ENCODE data around the gene CCDC136.

CCDC136 gene

DNA sequence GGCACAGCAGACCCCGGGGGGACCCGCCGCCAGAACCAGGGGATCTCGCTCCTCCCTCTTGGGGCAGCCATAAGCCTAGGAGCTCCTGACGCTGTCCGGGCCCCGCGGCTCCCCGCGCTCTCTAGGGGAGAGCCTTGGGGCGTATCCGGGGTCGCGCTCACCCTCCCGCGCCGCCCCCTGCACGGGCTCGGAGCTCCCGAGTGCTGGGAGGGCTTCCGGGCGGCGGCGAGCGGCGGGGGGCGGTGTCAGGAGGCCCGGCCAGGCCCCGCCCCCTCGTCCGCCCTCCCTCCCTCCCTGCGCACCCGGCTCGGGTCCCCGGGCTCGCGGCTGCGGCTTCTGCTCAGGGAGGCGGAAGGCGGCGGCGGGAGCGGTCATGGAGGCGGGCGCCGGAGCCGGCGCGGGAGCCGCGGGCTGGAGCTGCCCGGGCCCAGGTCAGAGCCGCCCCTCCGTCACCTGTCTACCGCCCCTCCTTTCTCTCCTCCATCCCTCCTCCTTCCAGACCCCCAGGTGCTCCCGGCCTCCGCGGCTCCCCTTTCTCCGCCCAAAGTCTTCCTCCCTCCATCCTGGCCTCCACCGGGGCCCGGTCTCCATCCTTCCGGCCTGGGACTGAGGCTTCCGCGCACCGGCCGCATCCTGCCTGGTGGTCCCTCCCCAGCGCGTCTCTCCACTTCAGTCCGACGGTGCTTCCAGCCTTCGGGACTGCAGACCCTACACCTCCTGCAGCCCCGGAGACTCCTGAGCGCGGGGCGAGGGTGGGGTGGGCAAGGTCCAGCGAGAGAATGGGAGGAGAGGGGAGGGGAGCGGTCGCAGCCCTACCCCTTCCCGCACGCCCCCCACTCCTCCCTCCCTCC, at the start of gene CCDC136:
Gene CCDC136 (plus strand): TSS at position 848 of the 851 bp plus-strand sequence. CDS start 444 bp downstream, outside the sequence.
- peak; percentile 26 to 32 for DNase-seq

- DNase-seq: no peak
Observed at GRCh38 chr7:128742206-128742605, 49.6 kb upstream of the CCDC136 start.

DNA sequence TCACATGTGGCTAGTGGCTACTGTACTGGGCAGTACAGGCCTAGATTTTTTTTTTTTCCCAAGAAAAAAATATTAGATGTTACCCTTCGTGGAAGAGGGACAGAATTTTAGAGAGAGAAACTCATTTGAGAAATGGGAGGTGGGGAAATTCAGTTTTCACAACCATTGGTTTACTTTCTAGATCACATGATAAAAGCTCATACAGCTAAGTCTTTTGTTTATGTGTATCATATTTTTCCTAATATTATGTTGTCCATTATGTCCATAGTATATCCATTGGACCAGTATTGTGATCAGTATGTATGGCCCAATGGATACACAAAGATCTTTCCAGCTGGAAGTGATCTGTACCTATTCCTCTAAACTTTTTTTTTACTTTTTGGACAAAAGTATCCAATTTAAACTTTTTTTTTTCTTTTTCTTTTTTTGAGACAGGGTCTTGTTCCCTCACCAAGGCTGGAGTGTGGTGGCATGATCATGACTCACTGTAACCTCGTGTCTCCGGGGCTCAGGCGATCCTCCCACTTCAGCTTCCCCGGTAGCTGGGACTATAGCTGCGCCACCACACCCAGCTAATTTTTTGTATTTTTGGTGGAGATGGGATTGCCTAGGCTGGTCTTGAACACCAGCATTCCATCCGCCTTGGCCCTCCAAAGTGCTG, 48.5 kb upstream of the CCDC136 start:
- no peak for DNase-seq

GRCh38 chr7:128744366-128744905, 47.3 kb upstream of the CCDC136 start:
- DNase-seq: no peak

DNA sequence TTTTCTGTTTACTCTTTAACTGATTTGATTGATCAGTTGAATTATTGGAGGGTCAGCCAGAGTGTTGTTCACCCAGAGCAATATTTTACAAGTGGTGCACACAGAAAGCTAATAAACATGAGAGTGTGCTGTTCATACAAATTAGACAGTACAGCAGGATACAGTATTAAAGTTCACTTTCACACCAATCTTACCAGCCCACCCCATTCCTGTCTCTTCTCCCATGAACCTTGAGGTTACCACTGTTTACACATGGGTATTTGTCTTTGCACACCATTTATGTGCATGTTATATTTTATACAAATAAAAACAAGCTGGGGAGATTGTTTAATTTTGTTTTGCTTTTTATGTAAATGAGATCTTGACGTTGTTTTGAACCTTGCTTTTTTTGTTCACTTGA, 46.1 kb upstream of the CCDC136 start:
- no peak for DNase-seq

GRCh38 chr7:128747327-128748079, 44.3 kb upstream of the CCDC136 start:
- DNase-seq: no peak

- no peak for DNase-seq
Observed at GRCh38 chr7:128752251-128752650, 39.5 kb upstream of the CCDC136 start.

DNA sequence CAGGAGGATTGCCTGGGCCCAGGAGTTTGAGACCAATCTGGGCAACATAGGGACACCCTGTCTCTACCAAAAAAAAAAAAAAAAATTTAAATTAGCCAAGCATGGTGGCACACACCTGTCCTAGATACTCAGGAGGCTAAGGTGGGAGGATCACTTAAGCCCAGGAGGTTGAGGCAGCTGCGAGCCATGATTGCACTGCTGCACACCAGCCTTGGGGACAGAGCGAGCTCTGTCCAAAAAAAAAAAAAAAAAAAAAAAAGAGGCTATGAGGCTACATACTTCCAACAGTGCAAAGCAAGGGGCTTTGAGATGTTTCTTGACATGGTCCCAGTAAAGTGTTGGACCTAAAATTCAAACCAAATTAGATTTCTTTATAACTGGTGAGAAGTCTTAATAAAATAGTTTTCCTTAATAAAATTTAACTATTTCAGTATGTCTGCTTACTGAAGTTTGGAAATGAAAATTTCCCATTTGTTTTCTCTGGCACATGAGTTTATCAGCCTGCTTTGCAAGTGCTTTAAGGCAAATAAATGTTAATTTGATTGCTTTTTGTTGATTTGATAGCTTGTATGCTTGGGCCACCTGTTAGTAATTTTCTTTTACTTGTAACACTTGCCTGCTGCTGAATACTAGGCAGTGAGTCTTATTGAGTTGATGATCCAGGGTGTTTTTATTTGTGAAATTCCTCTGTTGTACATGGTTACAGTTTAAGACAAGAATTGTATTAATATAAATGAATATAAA, 36.5 kb upstream of the CCDC136 start:
- no peak for DNase-seq

DNA sequence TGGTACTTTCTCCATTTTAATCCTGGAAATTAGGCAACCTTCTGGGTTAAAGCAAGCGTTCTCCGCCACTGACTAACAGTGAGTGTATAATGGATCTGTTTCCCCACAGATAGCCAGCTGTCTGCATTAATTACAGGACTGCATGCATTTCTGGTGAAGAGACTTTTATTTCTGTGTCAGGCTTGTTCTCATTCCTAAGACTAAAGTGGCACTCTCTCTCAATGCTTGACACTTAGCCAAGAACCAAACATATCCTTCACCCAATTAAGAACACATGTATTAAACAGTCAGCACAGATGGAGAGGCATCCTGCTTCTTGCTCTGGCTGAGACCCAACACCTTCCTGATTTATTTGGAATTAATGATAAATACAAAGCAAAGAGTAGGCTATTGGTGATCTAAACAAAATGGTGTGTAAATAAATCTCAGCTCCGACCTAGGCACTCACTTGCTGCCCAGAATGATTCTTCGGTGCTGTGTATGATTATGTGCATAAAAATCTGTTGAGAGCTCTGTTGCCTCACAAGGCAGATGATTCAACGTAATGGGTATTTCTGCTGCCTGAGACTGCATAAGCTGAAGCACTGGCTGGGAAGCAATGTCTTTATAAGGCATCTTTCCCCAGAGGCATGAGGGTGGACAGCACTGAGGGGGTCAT, 35.8 kb upstream of the CCDC136 start:
- no peak for DNase-seq

- DNase-seq: no peak
Observed at GRCh38 chr7:128757203-128757602, 34.6 kb upstream of the CCDC136 start.

GRCh38 chr7:128758553-128758952, 33.2 kb upstream of the CCDC136 start:
- DNase-seq: no peak

DNA sequence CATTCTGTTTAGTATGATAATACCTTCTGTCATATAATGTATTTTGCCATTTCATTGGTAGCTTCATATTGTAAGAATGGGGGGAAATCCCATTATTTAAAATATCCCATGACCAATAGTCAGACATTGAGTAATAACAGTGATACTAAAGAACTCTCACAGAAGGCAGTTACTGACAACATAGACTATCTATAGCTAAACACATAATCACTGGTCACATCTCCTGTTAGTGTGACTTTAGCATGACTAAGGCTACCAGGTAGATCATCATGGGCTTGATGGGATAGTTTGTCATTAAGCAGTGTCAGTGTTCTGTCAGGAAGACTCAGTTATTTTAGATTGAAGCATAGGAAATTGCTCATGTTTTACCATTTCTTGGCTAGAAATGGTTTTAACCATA, 32.5 kb upstream of the CCDC136 start:
- DNase-seq: no peak

GRCh38 chr7:128763541-128763940, 28.2 kb upstream of the CCDC136 start:
- no peak for DNase-seq

DNA sequence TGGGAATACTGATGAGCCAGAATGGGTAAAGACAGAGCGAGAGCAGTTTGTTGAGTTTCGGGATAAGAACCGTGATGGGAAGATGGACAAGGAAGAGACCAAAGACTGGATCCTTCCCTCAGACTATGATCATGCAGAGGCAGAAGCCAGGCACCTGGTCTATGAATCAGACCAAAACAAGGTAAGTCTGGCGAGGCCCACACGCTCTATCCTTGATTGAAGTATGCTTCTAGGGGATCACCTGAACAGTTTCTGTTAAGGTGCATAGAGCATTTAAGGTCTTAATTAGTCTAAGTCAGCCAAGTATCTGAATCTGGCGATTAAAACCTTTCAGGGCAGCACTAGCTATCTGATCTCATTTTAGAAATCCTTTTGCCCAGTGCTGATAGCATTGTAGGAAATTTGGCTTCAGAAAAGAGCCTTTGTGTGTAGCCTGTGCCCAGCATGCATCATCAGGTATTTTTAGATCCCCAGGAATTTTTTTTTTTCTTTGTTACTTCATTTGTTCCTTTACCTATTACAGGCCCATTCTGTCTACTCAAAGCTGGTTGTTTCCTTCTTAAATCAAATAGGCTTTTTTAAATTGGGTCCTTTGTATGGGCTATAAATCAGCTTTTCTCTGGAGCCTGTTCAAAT, 24.2 kb upstream of the CCDC136 start:
- DNase-seq: no peak

GRCh38 chr7:128770233-128770632, 21.5 kb upstream of the CCDC136 start:
- DNase-seq: no peak

- DNase-seq: no peak
Observed at GRCh38 chr7:128773604-128774003, 18.2 kb upstream of the CCDC136 start.

DNA sequence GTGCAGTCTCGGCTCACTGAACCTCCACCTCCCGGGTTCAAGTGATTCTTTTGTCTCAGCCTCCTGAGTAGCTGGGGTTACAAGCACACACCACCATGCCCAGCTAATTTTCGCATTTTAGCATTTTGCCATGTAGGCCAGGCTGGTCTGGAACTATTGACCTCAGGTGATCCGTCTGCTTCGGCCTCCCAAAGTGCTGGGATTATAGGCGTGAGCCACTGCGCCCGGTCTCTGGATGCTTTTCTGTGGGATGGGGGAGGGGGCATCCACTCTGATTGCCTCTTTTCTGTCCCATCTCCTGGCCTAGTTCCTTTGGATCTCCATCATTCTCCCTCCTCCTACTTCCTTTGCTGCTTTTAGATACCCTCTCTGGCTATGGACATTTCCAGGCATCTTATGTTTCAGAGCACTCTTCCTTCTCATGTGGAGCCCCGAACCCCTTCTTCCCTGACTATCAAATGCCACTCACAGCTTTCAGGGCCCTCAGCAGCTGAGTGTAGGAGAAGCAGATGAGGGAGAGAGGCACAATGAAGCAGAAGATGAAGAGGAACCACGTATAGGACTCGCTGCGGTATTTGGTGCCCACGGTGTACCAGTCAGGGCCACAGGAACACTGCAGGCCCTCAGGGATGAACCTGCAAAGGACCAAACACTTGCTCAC, 17.6 kb upstream of the CCDC136 start:
- no peak for DNase-seq

DNA sequence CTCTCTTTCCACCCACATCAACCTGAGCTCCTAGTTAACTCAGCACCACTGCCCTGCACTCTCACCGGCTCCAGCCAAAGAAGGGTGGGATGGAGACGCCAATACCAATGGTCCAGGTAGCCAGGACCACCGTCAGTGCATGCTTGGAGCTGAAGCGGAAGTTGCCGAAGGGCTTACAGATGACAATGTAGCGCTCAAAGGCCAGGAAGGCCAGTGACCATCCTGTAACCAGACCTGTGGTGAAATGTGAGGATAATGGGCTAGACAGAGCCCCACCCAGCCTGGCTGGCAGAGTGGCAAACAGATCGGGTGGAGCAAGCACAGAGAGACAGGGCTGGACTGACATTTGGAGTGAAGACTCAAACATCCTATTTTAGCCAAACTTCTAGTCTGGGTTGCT, 16.8 kb upstream of the CCDC136 start:
- no peak for DNase-seq

- no peak for DNase-seq
Observed at GRCh38 chr7:128775744-128776474, 15.9 kb upstream of the CCDC136 start, which contains the start of gene OPN1SW. OPN1SW (minus strand) TSS chr7:128775794; CDS start chr7:128775781, 13 bp downstream.
